PC-9 (cell line): ENCODE measurements around the gene GSC2. TPM values are rescaled to one million over a fixed set of nuclear protein-coding genes. Genes with fewer than 3 reads are reported as not detected.

Source experiments
- BruUV-seq: library from RNA; stranded (reverse); fragments of 400-500 nt; replicated peaks from 2 replicates; lab custom pipeline; 2021; lab: Mats Ljungman, UMichigan
- CTCF ChIA-PET: fragments of 300-600 bp; sonication (Branson Sonifier 250); formaldehyde crosslinking; loops from one replicate; lab custom pipeline; 2022; ENCODE audit warnings: antibody characterized with exemption; lab: Charles Lee
- POLR2A ChIA-PET: fragments of 300-600 bp; sonication (Branson Sonifier 250); formaldehyde crosslinking; loops from one replicate; lab custom pipeline; 2022; ENCODE audit warnings: antibody characterized with exemption; ENCODE audit not compliant: unreplicated experiment; lab: Charles Lee
- DNase-seq, 2 experiments: peaks; one replicate each; pipeline versions ENCODE4 v3.0.0 to v3.0.0-alpha.2; 2015 to 2022; ENCODE audit warnings: mixed read lengths in 1 of 2
- H2AFZ ChIP-seq: fragments of 200-600 bp; sonication (generic); 2 replicates; pipeline ENCODE4 v1.8.1; 2017; ENCODE audit warnings: antibody characterized with exemption
- H3F3A ChIP-seq: fragments of 200-600 bp; sonication (generic); 2 replicates; pipeline ENCODE4 v1.8.1; 2017; ENCODE audit warnings: antibody characterized with exemption, mild to moderate bottlenecking, low read depth; ENCODE audit not compliant: insufficient read depth
- H3K27ac ChIP-seq: fragments of 200-600 bp; sonication (generic); 2 replicates; pipeline ENCODE4 v1.6.1; 2016; ENCODE audit warnings: mixed run types
- H3K27me3 ChIP-seq: fragments of 200-600 bp; sonication (generic); 2 replicates; pipeline ENCODE4 v1.6.1; 2016; ENCODE audit warnings: low read depth, mixed run types; ENCODE audit not compliant: insufficient read depth
- H3K36me3 ChIP-seq: fragments of 200-600 bp; sonication (generic); 2 replicates; pipeline ENCODE4 v1.6.1; 2016; ENCODE audit warnings: low read depth, mixed run types
- H3K4me1 ChIP-seq: fragments of 200-600 bp; sonication (generic); replicated peaks from 2 replicates; pipeline ENCODE4 v1.6.1; 2016; ENCODE audit warnings: mixed run types; ENCODE audit not compliant: insufficient read depth
- H3K4me2 ChIP-seq: fragments of 200-600 bp; sonication (generic); 2 replicates; pipeline ENCODE4 v1.6.1; 2017; ENCODE audit warnings: mixed run types
- H3K4me3 ChIP-seq: fragments of 200-600 bp; sonication (generic); 2 replicates; pipeline ENCODE4 v1.6.1; 2016; ENCODE audit warnings: mixed run types
- H3K79me2 ChIP-seq: fragments of 200-600 bp; sonication (generic); 2 replicates; pipeline ENCODE4 v1.6.1; 2017; ENCODE audit warnings: low read depth, mixed run types
- H3K9me2 ChIP-seq: fragments of 200-600 bp; sonication (generic); 2 replicates; pipeline ENCODE4 v1.8.1; 2017; ENCODE audit warnings: mild to moderate bottlenecking; ENCODE audit not compliant: insufficient read depth
- H3K9me3 ChIP-seq: fragments of 200-600 bp; sonication (generic); 2 replicates; pipeline ENCODE4 v1.8.1; 2016; ENCODE audit warnings: low read depth; ENCODE audit not compliant: insufficient read depth
- H4K20me1 ChIP-seq: fragments of 200-600 bp; sonication (generic); 2 replicates; pipeline ENCODE4 v1.8.1; 2017; ENCODE audit not compliant: insufficient read depth
- CTCF ChIP-seq: fragments of 200-600 bp; sonication (generic); conservative IDR thresholded peaks from 2 replicates; pipeline ENCODE4 v1.6.1; 2017; ENCODE audit warnings: mixed run types, antibody characterized with exemption, mild to moderate bottlenecking, moderate library complexity
- EZH2 ChIP-seq: fragments of 200-600 bp; sonication (generic); IDR thresholded peaks from 2 replicates; pipeline ENCODE4 v1.8.0; 2017; ENCODE audit warnings: antibody characterized with exemption, low read depth
- intact Hi-C: fragments of 100-400 bp; cut with micrococcal nuclease; formaldehyde crosslinking; loops from one replicate; pipeline ENCODE4 v1.10.0; 2022; ENCODE audit not compliant: unreplicated experiment
- total RNA-seq: library from RNA; stranded (reverse); gene quantifications from 2 replicates; pipeline ENCODE4 v1.2.3, GENCODE V29; 2021

The GSC2 gene
- total RNA-seq, 1 experiment from 2014 or later = not detected

DNA sequence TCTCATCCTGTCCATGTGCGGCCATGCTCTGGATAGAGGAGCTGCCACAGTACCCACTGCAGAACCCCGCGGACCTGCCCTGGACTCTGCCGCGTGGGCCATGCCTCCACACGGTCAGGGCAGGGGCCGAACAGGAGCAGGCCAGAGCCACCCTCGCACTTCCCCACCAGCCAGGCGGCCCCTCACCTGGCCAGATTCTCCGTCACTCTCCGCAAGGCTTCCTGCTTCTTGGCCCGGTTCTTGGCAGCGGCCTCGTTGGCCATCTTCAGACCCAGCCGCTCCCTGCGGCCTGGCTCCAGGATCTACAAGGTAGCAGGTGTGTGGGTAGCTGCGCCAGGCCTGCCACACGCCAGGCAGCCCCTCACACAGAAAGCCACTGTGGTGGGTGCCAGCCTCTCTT is 15.2 kb downstream of the GSC2 start:
- Histone ChIP-seq H3K4me2 (no peak overlapping the region), H3K36me3 (no peaks in the 10 kb centered on the region; the same call in 1 of the 2 replicates), H4K20me1 (no peaks in the 10 kb centered on the region), H3K4me1 (no peaks in the 10 kb centered on the region), H3K27me3 (no peaks in the 10 kb centered on the region), H3F3A (no peaks in the 10 kb centered on the region; the same call in 1 of the 2 replicates), H3K79me2 (no peaks in the 10 kb centered on the region), H3K4me3 (no peak overlapping the region), H3K9me2 (no peaks in the 10 kb centered on the region), H2AFZ (no peak overlapping the region), H3K27ac (no peak overlapping the region), H3K9me3 (no peaks in the 10 kb centered on the region)
- ChIA-PET CTCF (no interaction called here), POLR2A (no interaction called here)
- DNase-seq = no peak
- intact Hi-C loops = no loop called here
- TF ChIP-seq EZH2 (no peak), CTCF (no peak)
- no TSS peak for BruUV-seq

DNA sequence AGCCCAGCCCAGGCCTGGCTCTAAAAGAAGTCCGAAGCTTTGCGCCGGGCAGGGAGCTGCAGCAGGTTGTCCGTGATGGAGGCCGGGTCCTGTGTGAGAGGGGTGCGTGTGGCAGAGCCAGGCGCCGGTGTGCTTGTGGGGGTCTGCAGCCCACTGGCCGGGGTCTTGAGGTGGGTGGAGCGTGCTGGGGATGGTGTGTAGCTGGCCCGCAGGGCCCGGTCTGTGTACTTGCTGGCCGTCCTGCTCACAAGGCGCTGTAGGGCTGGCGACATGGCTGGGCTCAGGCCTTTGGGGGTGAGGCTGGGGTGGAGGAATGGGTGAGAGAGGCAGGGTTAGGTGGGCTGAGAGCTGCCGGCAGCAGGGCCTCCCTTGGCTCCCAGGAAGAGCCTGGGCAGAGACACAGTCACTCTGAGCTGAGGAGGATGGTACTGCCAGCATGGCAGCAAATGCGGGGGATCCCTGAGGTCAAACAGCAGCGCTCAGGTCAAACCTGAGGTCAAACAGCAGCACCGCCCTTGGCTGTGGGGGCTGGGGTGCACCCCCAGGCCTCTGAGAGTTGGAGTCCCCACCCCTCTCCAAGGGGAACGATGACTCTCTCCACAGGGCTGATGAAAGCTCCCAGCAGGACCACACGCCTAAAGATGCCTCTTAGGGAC is 15.8 kb downstream of the GSC2 start:
- Histone ChIP-seq H3K27me3 (no peaks in the 10 kb centered on the region), H3K4me1 (no peaks in the 10 kb centered on the region), H3F3A (no peaks in the 10 kb centered on the region; the same call in 1 of the 2 replicates), H3K9me2 (no peaks in the 10 kb centered on the region), H3K4me3 (no peak overlapping the region), H4K20me1 (no peaks in the 10 kb centered on the region), H3K9me3 (no peaks in the 10 kb centered on the region), H3K27ac (no peak overlapping the region), H3K36me3 (no peaks in the 10 kb centered on the region; the same call in 1 of the 2 replicates), H3K79me2 (no peaks in the 10 kb centered on the region), H2AFZ (no peak overlapping the region), H3K4me2 (no peak overlapping the region)
- ChIA-PET CTCF (no interaction called here), POLR2A (no interaction called here)
- no TSS peak for BruUV-seq
- intact Hi-C loops = no loop called here
- TF ChIP-seq EZH2 (no peak), CTCF (no peak)
- DNase-seq = no peak

DNA sequence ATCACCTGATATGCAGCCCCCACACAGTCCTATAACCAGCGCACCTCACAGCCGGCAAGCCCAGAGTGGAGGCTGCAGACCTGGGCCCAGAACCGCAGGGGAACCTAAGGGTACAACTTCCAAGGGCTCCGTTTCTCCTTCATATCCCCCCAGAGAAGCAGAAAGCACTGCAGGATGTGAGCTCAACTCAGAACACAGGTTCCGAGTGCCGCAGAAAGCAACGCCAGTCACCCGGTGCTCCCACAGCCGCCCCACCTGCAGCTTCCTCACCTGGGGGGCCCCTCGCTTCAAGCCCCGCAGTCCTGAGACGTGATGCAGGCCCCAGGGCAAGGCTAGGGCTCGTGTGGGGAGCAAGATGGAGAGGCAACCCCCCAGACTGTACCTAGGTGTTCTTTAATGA is 16.5 kb downstream of the GSC2 start:
- Histone ChIP-seq H3K36me3 (no peaks in the 10 kb centered on the region; the same call in 1 of the 2 replicates), H3K27me3 (no peaks in the 10 kb centered on the region), H3F3A (no peaks in the 10 kb centered on the region; the same call in 1 of the 2 replicates), H3K9me2 (no peaks in the 10 kb centered on the region), H3K4me3 (no peak overlapping the region), H3K79me2 (no peaks in the 10 kb centered on the region), H3K9me3 (no peaks in the 10 kb centered on the region), H4K20me1 (no peaks in the 10 kb centered on the region), H3K4me2 (no peak overlapping the region), H3K27ac (no peak overlapping the region), H2AFZ (no peak overlapping the region), H3K4me1 (no peaks in the 10 kb centered on the region)
- DNase-seq = no peak
- TF ChIP-seq EZH2 (no peak), CTCF (no peak)
- no TSS peak for BruUV-seq
- intact Hi-C loops = no loop called here
- CTCF ChIA-PET = no interaction called here
- POLR2A ChIA-PET = no interaction called here
